Activated CD8-positive, alpha-beta memory T cell treated with anti-CD3 and anti-CD28 coated beads, Interleukin-2, amount 10 ng/mL, durations not matched to agents 7 days and 5 days (primary cell): Measurements from ENCODE around the gene SEC14L6. TPM values are rescaled to one million over a fixed set of nuclear protein-coding genes. Genes with fewer than 3 reads are reported as not detected.
"Not testable (repeated sequence)": the region's sequence is repeated elsewhere in the genome, so short reads cannot be mapped to it uniquely, and the experiment has no call there.

Experiments used
- ATAC-seq: fragments of 150-1000 bp; cut with Tn5 transposase; one replicate; pipeline ENCODE4 v1.10.0; 2021; ENCODE audit warnings: moderate library complexity
- CTCF ChIA-PET: fragments of 350-600 bp; sonication (Branson Sonifier 250); formaldehyde crosslinking; loops from one replicate; lab custom pipeline; 2021; ENCODE audit warnings: antibody characterized with exemption; lab: Charles Lee
- DNase-seq: peaks from one replicate; pipeline ENCODE4 v3.0.0-alpha.2; 2020
- H3K27ac Mint-ChIP-seq: one replicate; pipeline ENCODE4 v1.8.0; 2021; ENCODE audit warnings: mild to moderate bottlenecking, mixed read lengths
- H3K27me3 Mint-ChIP-seq: one replicate; pipeline ENCODE4 v1.8.0; 2021; ENCODE audit warnings: mixed read lengths
- H3K36me3 Mint-ChIP-seq: one replicate; pipeline ENCODE4 v1.8.0; 2021; ENCODE audit warnings: mild to moderate bottlenecking, mixed read lengths
- H3K4me1 Mint-ChIP-seq: one replicate; pipeline ENCODE4 v1.8.0; 2021; ENCODE audit warnings: mixed read lengths
- H3K4me3 Mint-ChIP-seq: one replicate; pipeline ENCODE4 v1.8.0; 2021; ENCODE audit warnings: mild to moderate bottlenecking, moderate library complexity, mixed read lengths
- H3K9me3 Mint-ChIP-seq: one replicate; pipeline ENCODE4 v1.8.0; 2022; ENCODE audit warnings: low read depth, mixed read lengths
- total RNA-seq, 2 experiments: library from RNA; stranded (reverse); gene quantifications; one replicate each; pipeline ENCODE4 v1.2.3, GENCODE V29; 2021

The SEC14L6 gene
- total RNA-seq, 2 experiments from 2014 or later, result 0.07 TPM; not detected in 1

DNA sequence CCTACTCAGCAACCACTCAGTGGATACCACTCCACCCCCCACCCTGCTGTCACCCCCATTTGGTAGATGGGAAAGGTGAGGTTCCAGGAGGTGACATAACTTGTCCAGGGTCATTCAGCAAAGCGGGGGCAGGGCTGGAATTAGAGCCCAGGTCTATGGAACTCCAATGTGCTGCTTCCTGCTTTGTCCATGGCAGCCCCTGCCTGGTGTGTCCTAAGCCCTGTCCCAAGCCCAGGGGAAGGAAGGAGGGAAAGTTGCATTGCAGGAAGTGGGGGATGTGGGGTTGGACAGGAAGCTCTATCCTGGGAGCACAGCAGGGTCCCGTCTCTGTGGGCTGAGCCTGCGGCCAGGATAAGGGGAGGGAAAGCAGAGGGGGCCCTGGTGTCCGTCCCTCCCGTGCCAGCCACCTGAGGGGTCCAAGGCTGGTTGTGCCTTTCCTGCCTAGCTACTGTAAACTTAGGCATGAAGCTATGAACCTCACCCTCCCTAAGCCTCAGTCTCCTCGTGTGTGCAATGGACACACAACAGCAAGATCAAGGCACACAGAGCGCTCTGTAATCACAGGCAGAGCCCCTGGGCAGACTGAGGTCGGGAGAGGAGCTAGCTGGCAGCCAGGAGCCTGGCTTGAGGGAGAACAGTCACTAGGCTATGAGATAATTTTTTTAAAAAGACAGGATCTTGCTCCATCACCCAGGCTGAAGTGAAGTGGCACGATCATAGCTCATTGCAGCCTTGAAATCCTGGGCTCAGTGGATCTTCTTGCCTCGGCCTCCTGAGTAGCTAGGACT is 15.1 kb upstream of the SEC14L6 start:
- ATAC-seq (no peak), DNase-seq (no peak)
- Mint-ChIP-seq H3K4me3 (no peak overlapping the region), H3K9me3 (no peaks in the 10 kb centered on the region), H3K27ac (no peak overlapping the region), H3K27me3 (peaks cover 7% of the 10 kb centered on the region), H3K4me1 (no peaks in the 10 kb centered on the region), H3K36me3 (no peaks in the 10 kb centered on the region)
- CTCF ChIA-PET, result no interaction called here

DNA sequence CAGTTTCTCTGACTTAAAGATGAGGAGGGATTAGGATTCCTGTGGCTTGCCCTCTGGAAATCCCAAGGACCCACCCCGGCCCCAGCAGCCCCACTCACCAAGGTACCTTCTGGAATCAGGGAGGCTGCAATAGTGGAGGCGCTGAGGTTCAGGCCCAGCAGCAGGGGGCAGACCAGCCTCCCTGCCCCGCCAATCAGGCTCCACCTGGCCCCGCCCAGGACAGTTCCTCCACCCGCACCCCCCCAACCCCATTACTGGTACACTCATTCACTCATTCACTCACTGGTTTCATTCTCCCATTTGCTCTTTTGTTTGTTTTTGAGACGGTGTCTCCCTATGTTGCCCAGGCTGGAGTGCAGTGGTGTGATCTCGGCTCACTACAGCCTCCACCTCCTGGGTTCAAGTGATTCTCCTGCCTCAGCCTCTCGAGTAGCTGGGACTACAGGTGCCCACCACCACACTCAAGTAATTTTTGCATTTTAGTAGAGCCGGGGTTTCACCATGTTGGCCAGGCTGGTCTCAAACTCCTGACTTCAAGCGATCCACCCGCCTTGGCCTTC is 14.2 kb upstream of the SEC14L6 start:
- peak; percentile 47 for DNase-seq
- H3K27ac Mint-ChIP-seq, CTCF ChIA-PET, H3K4me1 Mint-ChIP-seq, H3K36me3 Mint-ChIP-seq, H3K9me3 Mint-ChIP-seq, H3K4me3 Mint-ChIP-seq, H3K27me3 Mint-ChIP-seq: not testable (repeated sequence)
- peak; percentile 58 for ATAC-seq

DNA sequence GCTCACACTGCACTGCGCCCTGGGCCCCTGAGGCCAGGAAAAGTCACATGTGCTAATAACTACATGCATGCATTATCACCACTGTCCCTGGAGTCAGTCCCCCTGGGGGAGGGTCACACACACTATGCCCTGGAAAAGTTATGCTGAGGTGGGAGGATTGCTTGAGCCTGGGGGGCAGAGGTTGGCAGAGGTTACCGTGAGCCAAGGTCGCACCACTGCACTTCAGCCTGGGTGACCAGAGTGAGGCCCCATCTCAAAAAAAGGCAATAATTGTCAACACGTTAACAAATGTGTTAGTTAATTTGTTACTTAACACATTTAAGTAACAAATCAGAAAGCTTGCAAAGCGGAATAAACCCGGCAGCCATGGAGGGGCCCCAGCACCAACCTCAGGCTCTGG is 13.3 kb upstream of the SEC14L6 start:
- no peak overlapping the region for H3K4me3 Mint-ChIP-seq
- H3K4me1 Mint-ChIP-seq, result no peaks in the 10 kb centered on the region
- no peaks in the 10 kb centered on the region for H3K27me3 Mint-ChIP-seq
- no peaks in the 10 kb centered on the region for H3K36me3 Mint-ChIP-seq
- no peak overlapping the region for H3K27ac Mint-ChIP-seq
- DNase-seq (no peak), ATAC-seq (no peak)
- H3K9me3 Mint-ChIP-seq, result no peaks in the 10 kb centered on the region
- CTCF ChIA-PET, result no interaction called here

DNA sequence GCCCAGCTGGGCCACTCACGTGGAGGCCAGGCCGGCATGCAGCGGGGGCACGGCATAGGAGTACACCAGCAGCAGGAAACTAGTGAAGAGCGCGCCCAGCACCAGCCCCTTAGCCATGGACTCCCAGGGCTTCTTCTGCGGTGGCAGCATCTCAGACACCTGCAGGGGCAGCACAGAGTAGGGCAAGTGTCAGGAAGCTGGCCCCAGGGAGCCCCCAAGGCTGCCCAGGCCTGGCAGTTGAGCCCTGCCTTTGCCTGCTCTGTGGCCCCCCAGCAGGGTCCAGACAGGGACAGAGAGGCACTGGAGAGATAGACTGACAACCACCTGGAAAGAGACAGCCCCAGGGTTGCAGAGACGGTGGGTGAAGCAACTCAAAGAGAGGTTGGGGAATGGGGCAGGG is 10.7 kb upstream of the SEC14L6 start:
- CTCF ChIA-PET, result no interaction called here
- H3K4me1 Mint-ChIP-seq, result no peaks in the 10 kb centered on the region
- DNase-seq (no peak), ATAC-seq (no peak)
- H3K27ac Mint-ChIP-seq, result no peak overlapping the region
- no peak overlapping the region for H3K4me3 Mint-ChIP-seq
- no peaks in the 10 kb centered on the region for H3K9me3 Mint-ChIP-seq
- H3K27me3 Mint-ChIP-seq, result no peaks in the 10 kb centered on the region
- H3K36me3 Mint-ChIP-seq, result no peaks in the 10 kb centered on the region

DNA sequence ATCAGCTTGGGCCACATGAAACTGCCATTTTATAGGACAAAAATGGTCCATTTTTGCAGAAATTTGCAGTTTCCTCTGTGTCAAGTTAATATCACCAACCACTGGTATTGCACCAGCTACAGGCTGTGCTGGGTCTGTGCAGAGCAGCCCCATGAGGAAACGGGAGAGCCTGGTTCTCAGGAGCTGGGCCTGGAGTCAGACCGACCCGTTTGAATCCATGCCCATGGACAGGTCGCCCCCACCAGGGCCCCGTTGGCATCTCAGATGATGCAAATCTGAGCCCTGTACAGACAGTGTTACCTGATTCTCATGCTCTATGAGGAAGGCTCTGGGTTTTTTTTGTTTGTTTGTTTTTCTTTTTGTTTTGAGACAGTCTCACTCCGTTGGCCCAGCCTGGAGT is 9.8 kb upstream of the SEC14L6 start:
- ATAC-seq, result no peak
- Mint-ChIP-seq H3K27ac (no peak overlapping the region), H3K4me3 (no peak overlapping the region), H3K36me3 (no peaks in the 10 kb centered on the region), H3K4me1 (no peaks in the 10 kb centered on the region), H3K27me3 (no peaks in the 10 kb centered on the region), H3K9me3 (no peaks in the 10 kb centered on the region)
- CTCF ChIA-PET, result no interaction called here
- DNase-seq, result no peak

DNA sequence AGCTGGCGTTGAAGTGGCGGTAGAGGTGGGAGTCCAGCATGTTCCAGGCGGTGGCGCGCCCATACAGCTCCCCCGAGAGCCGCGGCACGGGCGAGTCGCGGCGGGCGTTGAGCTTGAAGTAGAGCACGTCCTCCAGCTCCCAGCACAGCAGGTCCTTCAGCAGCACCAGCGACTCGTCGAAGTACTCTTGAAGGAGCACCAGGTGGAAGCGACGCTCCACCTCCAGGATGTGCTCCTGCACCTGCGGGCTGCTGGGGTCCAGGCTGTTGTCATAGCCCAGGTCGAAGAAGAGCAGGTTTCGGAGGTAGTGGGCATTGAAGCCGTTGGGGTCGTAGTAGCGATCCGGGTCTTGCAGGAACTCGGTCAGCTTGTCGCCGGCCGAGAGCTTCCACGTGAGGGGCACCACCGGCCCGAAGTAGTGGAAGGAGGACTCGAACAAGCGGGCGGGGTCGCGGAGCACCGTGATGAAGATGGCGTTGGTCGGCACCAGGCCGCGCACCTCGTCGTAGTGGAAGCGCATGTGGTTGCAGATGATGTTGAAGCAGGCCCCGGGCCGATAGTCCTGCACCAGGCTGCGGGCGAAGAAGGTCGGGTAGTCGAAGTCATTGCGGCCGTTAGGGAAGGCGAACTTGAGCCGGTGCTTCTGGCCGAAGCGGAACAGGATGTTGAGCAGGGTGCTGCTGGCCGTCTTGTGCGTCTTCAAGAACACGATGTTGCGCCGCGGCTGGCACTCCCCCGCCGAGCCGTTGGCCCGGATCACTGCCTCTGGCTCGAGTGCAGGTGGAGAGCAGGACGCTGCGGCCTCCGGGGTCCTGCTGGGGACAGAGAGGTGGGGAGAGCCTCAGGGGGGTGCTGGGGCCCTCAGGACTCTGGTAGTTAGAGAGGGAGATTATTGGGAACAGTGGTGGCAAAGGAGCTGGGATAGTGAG is 9.0 kb upstream of the SEC14L6 start:
- Mint-ChIP-seq H3K9me3 (no peaks in the 10 kb centered on the region), H3K27ac (no peak overlapping the region), H3K4me1 (no peaks in the 10 kb centered on the region), H3K4me3 (no peak overlapping the region), H3K36me3 (no peaks in the 10 kb centered on the region), H3K27me3 (no peaks in the 10 kb centered on the region)
- CTCF ChIA-PET, result no interaction called here
- DNase-seq (no peak), ATAC-seq (no peak)

DNA sequence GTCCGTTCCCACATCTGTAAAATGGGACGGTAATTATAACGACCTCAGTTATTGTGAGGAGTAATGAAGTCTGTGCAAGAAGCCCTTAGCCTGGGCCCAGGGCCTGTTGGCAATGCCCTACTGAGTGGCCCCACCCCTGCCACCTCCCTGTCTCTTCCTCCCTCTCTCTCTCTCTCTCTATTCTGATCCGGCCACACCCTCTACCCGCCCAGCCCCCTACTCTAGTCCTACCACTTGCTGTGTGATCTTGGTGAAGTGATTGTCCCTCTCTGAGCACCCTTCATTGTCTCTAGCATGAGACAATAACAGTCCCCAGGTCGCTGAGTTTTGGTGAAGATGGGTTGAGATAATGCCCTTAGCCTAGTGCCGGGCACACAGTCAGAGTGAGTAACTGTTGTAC is 7.4 kb upstream of the SEC14L6 start:
- Mint-ChIP-seq H3K9me3 (no peaks in the 10 kb centered on the region), H3K27me3 (no peaks in the 10 kb centered on the region), H3K4me3 (no peak overlapping the region), H3K4me1 (no peaks in the 10 kb centered on the region), H3K27ac (no peak overlapping the region), H3K36me3 (no peaks in the 10 kb centered on the region)
- DNase-seq (no peak), ATAC-seq (no peak)
- CTCF ChIA-PET, result no interaction called here

DNA sequence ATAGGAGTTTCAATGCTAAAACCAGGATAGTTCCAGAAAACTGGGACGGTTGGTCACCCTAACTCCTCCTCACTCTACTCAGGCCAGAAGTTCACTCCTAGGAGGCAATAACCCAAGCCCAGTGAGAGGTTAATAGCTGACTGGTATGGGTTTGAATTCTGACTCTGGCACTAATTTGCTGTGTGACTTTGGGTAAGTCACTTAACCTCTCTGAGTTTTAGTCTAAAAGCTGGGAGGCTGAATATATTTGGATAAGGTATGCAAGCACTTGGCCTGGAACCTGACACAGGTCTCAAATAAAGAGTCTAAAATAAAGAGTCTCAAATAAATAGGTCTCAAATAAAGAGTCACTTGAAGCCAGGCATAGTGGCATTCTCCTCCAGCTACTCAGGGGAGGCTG is 6.2 kb upstream of the SEC14L6 start:
- Mint-ChIP-seq H3K27ac (no peak overlapping the region), H3K4me1 (no peaks in the 10 kb centered on the region), H3K9me3 (no peaks in the 10 kb centered on the region), H3K36me3 (no peaks in the 10 kb centered on the region), H3K4me3 (no peak overlapping the region), H3K27me3 (no peaks in the 10 kb centered on the region)
- CTCF ChIA-PET, result interaction anchor here (0.9 kb wide), 1 partner anchor 12 kb away, joined by 3 read pairs; no protein-coding TSS in a partner anchor
- DNase-seq (no peak), ATAC-seq (no peak)

DNA sequence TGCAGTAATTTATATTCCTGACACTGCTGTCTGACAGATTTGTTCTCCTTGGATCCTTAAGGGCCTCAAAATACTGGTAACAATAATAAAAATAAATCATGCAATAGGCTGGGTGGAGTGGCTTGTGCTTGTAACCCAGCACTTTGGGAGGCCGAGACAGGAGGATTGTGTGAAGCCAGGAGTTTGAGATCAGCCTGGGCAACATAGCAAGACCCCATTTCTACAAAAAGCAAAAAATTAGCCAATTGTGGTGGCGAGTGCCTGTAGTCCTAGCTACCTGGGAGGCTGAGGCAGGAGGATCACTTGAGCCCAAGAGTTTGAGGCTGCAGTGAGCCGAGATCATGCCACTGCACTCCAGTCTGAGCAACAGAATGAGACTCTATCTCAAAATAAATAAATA is 5.3 kb upstream of the SEC14L6 start:
- CTCF ChIA-PET, result interaction anchor here (0.6 kb wide), 1 partner anchor 94 kb away, joined by 3 read pairs; no protein-coding TSS in a partner anchor
- ATAC-seq, H3K27me3 Mint-ChIP-seq, H3K36me3 Mint-ChIP-seq, H3K27ac Mint-ChIP-seq, H3K4me3 Mint-ChIP-seq, H3K9me3 Mint-ChIP-seq, DNase-seq, H3K4me1 Mint-ChIP-seq: not testable (repeated sequence)

DNA sequence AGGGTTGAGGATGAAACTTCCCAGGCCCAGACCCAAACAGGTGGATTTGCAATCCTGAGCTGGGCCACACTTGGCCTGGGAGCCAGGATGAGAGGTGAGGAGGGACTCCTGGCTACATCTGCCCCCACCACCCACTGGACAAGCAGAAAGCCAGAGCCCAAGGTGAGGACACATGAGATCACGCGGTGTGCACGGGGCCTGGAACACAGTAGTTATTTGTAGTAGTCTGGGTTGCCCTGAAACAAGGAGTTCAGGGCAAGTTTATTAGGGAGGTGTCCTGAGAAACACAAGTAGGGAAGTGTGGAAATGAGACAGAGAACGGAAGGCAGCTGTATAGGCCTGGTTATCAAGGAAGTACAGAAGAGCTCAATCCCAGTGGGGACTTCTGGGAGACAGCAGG is 647 bp upstream of the SEC14L6 start:
- H3K9me3 Mint-ChIP-seq, result no peaks in the 10 kb centered on the region
- CTCF ChIA-PET, result no interaction called here

DNA sequence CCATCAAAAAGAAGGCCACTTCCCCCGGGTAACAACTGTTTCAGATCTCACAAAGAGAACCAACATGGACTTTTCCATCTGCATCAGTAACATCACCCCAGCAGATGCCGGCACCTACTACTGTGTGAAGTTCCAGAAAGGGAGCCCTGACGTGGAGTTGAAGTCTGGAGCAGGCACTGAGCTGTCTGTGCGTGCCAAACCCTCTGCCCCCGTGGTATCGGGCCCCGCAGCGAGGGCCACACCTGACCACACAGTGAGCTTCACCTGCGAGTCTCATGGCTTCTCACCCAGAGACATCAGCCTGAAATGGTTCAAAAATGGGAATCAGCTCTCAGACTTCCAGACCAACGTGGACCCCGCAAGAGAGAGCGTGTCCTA is 3.7 kb downstream of the SEC14L6 start:
- Mint-ChIP-seq H3K9me3 (no peaks in the 10 kb centered on the region), H3K36me3 (no peaks in the 10 kb centered on the region), H3K27me3 (peaks cover 43% of the 10 kb centered on the region), H3K27ac (no peak overlapping the region), H3K4me1 (no peaks in the 10 kb centered on the region), H3K4me3 (no peak overlapping the region)
- ATAC-seq, result no peak
- CTCF ChIA-PET, result no interaction called here
- DNase-seq, result no peak

More for the DNA sequence above, 647 bp upstream of the SEC14L6 start:
- no peaks in the 10 kb centered on the region for H3K36me3 Mint-ChIP-seq
- no peaks in the 10 kb centered on the region for H3K4me1 Mint-ChIP-seq
- no peak overlapping the region for H3K4me3 Mint-ChIP-seq
- ATAC-seq (no peak), DNase-seq (no peak)
- H3K27ac Mint-ChIP-seq, result no peak overlapping the region
- H3K27me3 Mint-ChIP-seq, result peaks cover 23% of the 10 kb centered on the region

DNA sequence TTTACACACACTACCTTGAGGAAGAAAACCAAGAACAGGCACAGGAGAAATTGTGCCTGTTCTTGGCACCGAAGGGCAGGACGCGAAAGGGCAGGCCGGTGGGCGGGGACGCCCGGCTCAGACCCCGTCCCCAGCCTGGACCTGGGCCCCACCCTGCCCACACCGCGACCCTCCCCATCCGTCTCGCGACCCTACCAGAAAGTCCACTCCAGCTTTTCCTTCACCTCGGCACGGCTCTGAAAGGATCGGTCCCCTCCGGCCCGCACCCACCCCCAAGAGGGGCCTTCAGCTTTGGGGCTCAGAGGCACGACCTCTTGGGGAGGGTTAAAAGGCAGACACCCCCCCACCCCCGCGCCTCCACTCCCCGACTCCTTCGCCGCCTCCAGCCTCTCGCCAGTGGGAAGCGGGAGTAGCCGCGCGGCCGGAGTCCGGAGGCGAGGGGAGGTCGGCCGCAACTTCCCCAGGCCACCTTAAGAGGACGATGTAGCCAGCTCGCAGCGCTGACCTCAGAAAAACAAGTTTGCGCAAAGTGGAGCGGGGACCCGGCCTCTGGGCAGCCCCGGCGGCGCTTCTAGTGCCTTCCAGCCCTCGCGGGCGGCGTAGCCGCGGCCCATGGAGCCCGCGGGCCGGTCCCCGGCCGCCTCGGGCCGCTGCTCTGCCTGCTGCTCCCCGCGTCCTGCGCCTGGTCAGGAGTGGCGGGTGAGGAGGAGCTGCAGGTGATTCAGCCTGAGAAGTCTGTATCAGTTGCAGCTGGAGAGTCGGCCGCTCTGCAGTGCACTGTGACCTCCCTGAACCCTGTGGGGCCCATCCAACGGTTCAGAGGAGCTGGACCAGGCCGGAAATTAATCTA is 4.4 kb downstream of the SEC14L6 start:
- no peak overlapping the region for H3K27ac Mint-ChIP-seq
- H3K4me3 Mint-ChIP-seq, result no peak overlapping the region
- ATAC-seq (no peak), DNase-seq (no peak)
- CTCF ChIA-PET, result no interaction called here
- peaks cover 43% of the 10 kb centered on the region for H3K27me3 Mint-ChIP-seq
- H3K9me3 Mint-ChIP-seq, result no peaks in the 10 kb centered on the region
- H3K36me3 Mint-ChIP-seq, result no peaks in the 10 kb centered on the region
- no peaks in the 10 kb centered on the region for H3K4me1 Mint-ChIP-seq

DNA sequence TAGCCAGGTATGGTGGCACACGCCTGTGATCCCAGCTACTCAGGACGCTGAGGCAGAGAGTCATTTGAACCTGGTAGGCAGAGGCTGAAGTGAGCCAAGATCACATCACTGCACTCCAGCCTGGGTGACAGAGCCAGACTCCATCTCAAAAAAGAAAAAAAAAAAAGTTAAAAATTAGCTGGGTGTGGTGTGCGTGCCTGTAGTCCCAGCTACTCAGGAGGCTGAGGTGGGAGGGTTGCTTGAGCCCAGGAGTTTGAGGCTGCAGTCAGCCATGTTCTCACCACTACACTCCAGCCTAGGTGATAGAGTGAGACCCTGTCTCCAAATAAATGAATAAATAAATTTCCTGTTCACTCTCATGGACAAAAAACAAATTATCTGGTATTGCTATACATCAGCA is 5.0 kb downstream of the SEC14L6 start:
- not testable (repeated sequence) for H3K9me3 Mint-ChIP-seq, H3K4me3 Mint-ChIP-seq, ATAC-seq, H3K36me3 Mint-ChIP-seq, H3K4me1 Mint-ChIP-seq, H3K27ac Mint-ChIP-seq, DNase-seq
- H3K27me3 Mint-ChIP-seq, result peaks cover 45% of the 10 kb centered on the region
- CTCF ChIA-PET, result interaction anchor here (1.1 kb wide), 1 partner anchor 11 kb away, joined by 3 read pairs; no protein-coding TSS in a partner anchor
